Activated B cell treated with CpG ODN at 0.5 μM for 24 hours (primary cell): ENCODE measurements around the gene MICOS13. TPM values are rescaled to one million over a fixed set of nuclear protein-coding genes. Genes with fewer than 3 reads are reported as not detected.
"Not testable (repeated sequence)": the region's sequence is repeated elsewhere in the genome, so short reads cannot be mapped to it uniquely, and the experiment has no call there.

Experiments
- ATAC-seq: fragments of 200-7000 bp; cut with Tn5 transposase; one replicate; pipeline ENCODE4 v1.10.0; 2021; ENCODE audit warnings: low read depth, mild to moderate bottlenecking, moderate library complexity
- CTCF ChIA-PET: fragments of 350-600 bp; sonication (Branson Sonifier 250); formaldehyde crosslinking; loops from one replicate; lab custom pipeline; 2021; ENCODE audit warnings: antibody characterized with exemption; lab: Charles Lee
- POLR2A ChIA-PET: fragments of 350-600 bp; sonication (Branson Sonifier 250); formaldehyde crosslinking; loops from one replicate; lab custom pipeline; 2021; ENCODE audit warnings: antibody characterized with exemption; lab: Charles Lee
- DNase-seq: peaks from one replicate; pipeline ENCODE4 v3.0.0; 2022
- H3K27ac Mint-ChIP-seq: one replicate; pipeline ENCODE4 v1.8.0; 2020; ENCODE audit warnings: mixed read lengths
- H3K27me3 Mint-ChIP-seq: one replicate; pipeline ENCODE4 v1.8.0; 2021; ENCODE audit warnings: mixed read lengths
- H3K36me3 Mint-ChIP-seq: one replicate; pipeline ENCODE4 v1.8.0; 2021; ENCODE audit warnings: low read depth, mixed read lengths
- H3K4me1 Mint-ChIP-seq: one replicate; pipeline ENCODE4 v1.8.0; 2021; ENCODE audit warnings: mixed read lengths
- H3K4me3 Mint-ChIP-seq: one replicate; pipeline ENCODE4 v1.8.0; 2020; ENCODE audit warnings: mild to moderate bottlenecking, mixed read lengths
- H3K9me3 Mint-ChIP-seq: one replicate; pipeline ENCODE4 v1.8.0; 2020; ENCODE audit warnings: mixed read lengths
- intact Hi-C: fragments of 100-400 bp; cut with micrococcal nuclease; formaldehyde crosslinking; loops from one replicate; pipeline ENCODE4 v1.15.1; 2024
- total RNA-seq: library from RNA; stranded (reverse); gene quantifications from 2 replicates; pipeline ENCODE4 v1.2.3, GENCODE V29; 2022
- TF ChIP-seq, protein P1 (sequence below): fragments of 200-600 bp; IDR thresholded peaks from one replicate; pipeline ENCODE4 v1.8.0; 2022; ENCODE audit warnings: antibody characterized with exemption, mild to moderate bottlenecking

Gene MICOS13
- total RNA-seq, 1 donor from 2014 or later = 60.8 TPM

DNA sequence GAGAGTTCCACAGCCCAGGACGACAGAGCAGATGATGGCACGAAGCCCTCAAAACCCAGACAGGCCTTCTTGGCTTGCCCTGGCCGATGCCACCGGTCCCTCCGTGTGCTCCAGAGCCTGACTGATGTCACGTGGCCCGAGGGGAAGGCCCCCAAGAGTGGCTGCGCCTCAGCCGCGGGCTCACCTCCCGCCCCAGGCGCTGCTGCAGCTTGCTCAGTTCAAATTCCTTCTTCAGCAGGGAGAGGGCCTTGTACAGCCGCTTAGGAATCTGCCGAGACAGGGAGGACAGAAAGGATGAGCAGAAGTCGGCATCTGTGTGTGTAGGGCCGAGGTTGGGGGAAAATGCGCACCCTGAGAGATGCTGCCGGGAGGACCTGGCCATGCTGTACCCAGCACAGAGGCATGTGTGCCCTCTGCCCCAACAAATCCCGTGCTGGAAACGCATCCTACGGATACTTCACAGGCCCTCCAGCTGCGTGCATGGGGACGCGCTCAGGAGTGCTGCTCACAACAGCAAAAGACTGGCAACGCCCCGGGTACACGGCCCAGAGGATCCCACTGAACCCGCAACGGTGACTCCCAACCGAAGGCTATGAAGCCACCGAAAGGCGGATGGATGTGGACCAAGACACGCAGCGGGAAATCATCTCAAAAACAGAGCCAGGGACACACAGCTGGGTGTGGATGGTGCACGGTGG, 26.7 kb upstream of the MICOS13 start:
- intact Hi-C loops = no loop called here
- ChIA-PET CTCF (no interaction called here), POLR2A (interaction anchor here (1.2 kb wide), 1 partner anchor 18 kb away, joined by 3 read pairs; the partner anchor contains the start of gene RPL36)
- H3K4me1 Mint-ChIP-seq = no peaks in the 10 kb centered on the region
- TF ChIP-seq, protein P1, sequence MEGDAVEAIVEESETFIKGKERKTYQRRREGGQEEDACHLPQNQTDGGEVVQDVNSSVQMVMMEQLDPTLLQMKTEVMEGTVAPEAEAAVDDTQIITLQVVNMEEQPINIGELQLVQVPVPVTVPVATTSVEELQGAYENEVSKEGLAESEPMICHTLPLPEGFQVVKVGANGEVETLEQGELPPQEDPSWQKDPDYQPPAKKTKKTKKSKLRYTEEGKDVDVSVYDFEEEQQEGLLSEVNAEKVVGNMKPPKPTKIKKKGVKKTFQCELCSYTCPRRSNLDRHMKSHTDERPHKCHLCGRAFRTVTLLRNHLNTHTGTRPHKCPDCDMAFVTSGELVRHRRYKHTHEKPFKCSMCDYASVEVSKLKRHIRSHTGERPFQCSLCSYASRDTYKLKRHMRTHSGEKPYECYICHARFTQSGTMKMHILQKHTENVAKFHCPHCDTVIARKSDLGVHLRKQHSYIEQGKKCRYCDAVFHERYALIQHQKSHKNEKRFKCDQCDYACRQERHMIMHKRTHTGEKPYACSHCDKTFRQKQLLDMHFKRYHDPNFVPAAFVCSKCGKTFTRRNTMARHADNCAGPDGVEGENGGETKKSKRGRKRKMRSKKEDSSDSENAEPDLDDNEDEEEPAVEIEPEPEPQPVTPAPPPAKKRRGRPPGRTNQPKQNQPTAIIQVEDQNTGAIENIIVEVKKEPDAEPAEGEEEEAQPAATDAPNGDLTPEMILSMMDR = no peak
- DNase-seq (no peak), ATAC-seq (no peak)
- peaks cover 68% of the 10 kb centered on the region for H3K36me3 Mint-ChIP-seq
- no peak overlapping the region for H3K27ac Mint-ChIP-seq
- no peaks in the 10 kb centered on the region for H3K9me3 Mint-ChIP-seq
- no peaks in the 10 kb centered on the region for H3K27me3 Mint-ChIP-seq
- H3K4me3 Mint-ChIP-seq = no peak overlapping the region

DNA sequence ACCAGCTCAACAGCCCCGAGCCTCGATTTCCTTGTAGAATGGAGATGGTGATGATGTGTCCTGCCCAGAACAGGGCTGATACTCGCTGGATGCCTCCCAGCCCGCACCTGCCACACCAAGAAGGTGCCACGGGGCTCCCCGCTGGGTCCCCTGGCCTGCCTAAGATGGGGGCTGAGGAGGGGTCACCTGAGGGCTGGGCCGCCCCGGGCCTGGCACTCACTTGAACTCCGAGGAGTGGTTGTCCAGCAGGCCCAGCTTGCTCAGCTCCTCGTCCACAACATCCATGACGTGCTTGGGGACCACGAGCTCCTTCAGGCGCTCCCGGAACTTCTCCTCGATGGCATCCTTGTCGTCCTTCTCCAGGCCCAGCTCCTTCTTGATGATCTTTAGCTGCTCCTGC, 25.2 kb upstream of the MICOS13 start:
- ATAC-seq (no peak), DNase-seq (no peak)
- POLR2A ChIA-PET = interaction anchor here (0.7 to 1.8 kb wide), 2 partner anchors 13 to 83 kb away, joined by 4 to 6 read pairs; no protein-coding TSS in a partner anchor
- TF ChIP-seq, protein P1 = no peak
- Mint-ChIP-seq H3K4me3 (no peak overlapping the region), H3K27ac (no peak overlapping the region), H3K27me3 (no peaks in the 10 kb centered on the region), H3K36me3 (peaks cover 67% of the 10 kb centered on the region), H3K4me1 (no peaks in the 10 kb centered on the region), H3K9me3 (no peaks in the 10 kb centered on the region)
- CTCF ChIA-PET = no interaction called here
- intact Hi-C loops = no loop called here

DNA sequence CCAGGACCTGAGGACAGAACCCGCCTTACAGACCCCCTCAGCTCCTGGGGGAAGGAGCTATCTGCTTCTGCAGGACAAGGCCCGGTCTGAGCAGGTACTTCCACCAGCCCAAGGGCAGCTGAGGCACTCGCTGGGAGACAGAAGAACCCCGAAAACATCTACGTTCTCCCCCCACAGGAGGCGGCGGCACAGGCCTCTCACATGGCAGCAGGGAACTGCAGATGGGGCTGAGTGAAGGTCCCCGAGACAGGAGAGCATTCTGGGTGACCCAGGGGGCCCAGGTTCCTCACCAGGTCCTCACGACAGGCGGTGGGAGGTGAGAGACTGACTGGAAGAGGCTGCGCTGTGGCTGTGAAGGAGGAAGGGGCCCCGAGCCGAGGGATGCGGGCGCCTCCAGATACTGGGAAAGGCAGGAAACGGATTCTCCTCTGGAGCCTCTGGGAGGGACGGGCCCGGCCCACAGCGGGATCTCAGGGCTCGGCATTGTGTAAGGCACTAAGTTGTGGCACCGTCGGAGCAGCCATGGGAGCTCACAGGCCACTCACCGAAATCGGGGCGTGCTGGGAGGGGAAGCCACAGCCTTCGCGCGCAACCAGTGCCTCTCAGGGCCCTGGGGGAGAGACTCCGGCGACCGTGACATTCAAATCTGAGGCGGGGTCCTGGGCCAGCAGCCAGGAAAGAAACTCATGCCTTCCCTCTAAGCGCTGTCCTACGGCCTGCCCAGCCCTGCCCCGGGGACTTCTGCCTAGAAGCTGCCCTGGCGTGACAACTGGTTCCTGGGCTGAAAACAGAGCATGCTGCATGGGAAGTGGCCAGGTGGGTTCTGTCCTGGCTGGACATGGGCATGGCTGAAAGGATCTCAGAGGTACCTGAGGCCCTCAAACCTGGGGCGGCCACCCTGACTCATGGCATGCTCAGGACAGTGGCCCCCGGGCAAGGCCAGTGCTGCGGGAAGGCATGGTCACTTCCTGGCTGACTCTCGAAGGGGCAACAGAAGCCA, 23.8 kb upstream of the MICOS13 start:
- Mint-ChIP-seq H3K4me1 (no peaks in the 10 kb centered on the region), H3K36me3 (peaks cover 63% of the 10 kb centered on the region), H3K4me3 (no peak overlapping the region), H3K27me3 (no peaks in the 10 kb centered on the region), H3K27ac (no peak overlapping the region), H3K9me3 (no peaks in the 10 kb centered on the region)
- intact Hi-C loops = no loop called here
- TF ChIP-seq, protein P1 = no peak
- POLR2A ChIA-PET = interaction anchor here (1.0 to 1.8 kb wide), 2 partner anchors 13 to 14 kb away, joined by 4 to 6 read pairs; no protein-coding TSS in a partner anchor
- ATAC-seq (no peak), DNase-seq (no peak)
- CTCF ChIA-PET = no interaction called here

DNA sequence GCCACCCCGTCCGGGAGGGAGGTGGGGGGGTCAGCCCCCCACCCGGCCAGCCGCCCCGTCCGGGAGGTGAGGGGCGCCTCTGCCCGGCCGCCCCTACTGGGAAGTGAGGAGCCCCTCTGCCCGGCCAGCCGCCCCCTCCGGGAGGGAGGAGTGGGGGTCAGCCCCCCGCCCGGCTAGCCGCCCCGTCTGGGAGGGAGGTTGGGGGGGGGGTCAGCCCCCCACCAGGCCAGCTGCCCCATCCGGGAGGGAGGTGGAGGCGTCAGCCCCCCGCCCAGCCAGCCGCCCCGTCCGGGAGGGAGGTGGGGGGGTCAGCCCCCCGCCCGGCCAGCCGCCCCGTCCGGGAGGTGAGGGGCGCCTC, 21.7 kb upstream of the MICOS13 start:
- H3K4me3 Mint-ChIP-seq, H3K4me1 Mint-ChIP-seq, intact Hi-C loops, H3K27me3 Mint-ChIP-seq, CTCF ChIA-PET, ATAC-seq, H3K9me3 Mint-ChIP-seq, DNase-seq, H3K27ac Mint-ChIP-seq, POLR2A ChIA-PET: not testable (repeated sequence)
- H3K36me3 Mint-ChIP-seq = peaks cover 62% of the 10 kb centered on the region

DNA sequence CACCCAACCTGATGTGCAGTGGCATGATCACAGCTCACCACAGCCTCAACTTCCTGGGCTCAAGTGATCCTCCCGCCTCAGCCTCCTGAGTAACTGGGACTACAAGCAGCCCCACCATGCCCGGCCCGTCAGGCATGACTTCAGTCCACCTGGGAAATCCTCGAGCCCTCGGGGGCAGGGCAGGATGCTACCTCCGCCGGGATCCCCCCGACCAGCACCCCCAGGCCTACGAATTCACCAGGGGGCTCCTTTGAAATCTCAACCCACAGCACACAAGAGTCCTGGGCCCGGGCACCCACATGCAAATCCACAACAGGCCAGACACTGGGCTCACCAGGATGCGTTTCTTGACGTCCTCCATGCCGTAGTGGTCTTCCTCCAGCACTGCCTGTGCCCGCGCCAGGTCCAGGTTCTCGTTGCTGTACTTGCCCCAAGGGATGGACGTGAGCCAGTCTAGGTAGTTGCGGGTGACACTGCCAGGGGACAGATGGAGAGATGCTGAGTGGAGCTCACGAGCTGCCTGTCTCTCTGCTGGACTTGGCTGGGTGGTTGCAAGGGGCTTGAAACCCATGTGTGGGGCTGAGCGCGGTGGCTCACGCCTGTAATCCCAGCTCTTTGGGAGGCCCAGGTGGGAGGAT, 20.3 kb upstream of the MICOS13 start:
- intact Hi-C loops = no loop called here
- Mint-ChIP-seq H3K4me3 (no peak overlapping the region), H3K27me3 (no peaks in the 10 kb centered on the region), H3K4me1 (peaks cover 5% of the 10 kb centered on the region), H3K9me3 (no peaks in the 10 kb centered on the region), H3K27ac (no peak overlapping the region), H3K36me3 (peaks cover 55% of the 10 kb centered on the region)
- CTCF ChIA-PET = no interaction called here
- POLR2A ChIA-PET = interaction anchor here (1.5 kb wide), 1 partner anchor 11 kb away, joined by 4 read pairs; the partner anchor contains the start of gene RPL36
- ATAC-seq (no peak), DNase-seq (no peak)
- TF ChIP-seq, protein P1 = no peak
